PC-9 (cell line): ENCODE data around the gene KAZALD1.

Source experiments
- CTCF ChIP-seq: fragments of 200-600 bp; sonication (generic); conservative IDR thresholded peaks from 2 replicates; pipeline ENCODE4 v1.6.1; 2017; ENCODE audit warnings: mixed run types, antibody characterized with exemption, mild to moderate bottlenecking, moderate library complexity
- EZH2 ChIP-seq: fragments of 200-600 bp; sonication (generic); IDR thresholded peaks from 2 replicates; pipeline ENCODE4 v1.8.0; 2017; ENCODE audit warnings: antibody characterized with exemption, low read depth

GRCh38 chr10:101046332-101047238 lies 15.2 kb upstream of the KAZALD1 start:
- TF ChIP-seq EZH2 = no peak
- no peak for TF ChIP-seq CTCF
